GM12878 (cell line): ENCODE results near the gene DVL2. TPM values are rescaled to one million over a fixed set of nuclear protein-coding genes. Genes with fewer than 3 reads are reported as not detected.
A peak's percentile ranks its signal among the peaks of the same experiment; 100 is the strongest.

Source experiments
- ATAC-seq: fragments of 200-7000 bp; cut with Tn5 transposase; 3 replicates; pipeline ENCODE4 v1.9.1; 2020; ENCODE audit warnings: mild to moderate bottlenecking, moderate library complexity
- BruUV-seq: library from RNA; stranded (reverse); fragments of 400-500 nt; replicated peaks from 2 replicates; lab custom pipeline; 2021; lab: Mats Ljungman, UMichigan
- CTCF ChIA-PET: fragments of 300-600 bp; sonication (Branson Sonifier 250); formaldehyde crosslinking; extraction: SDS; loops from one replicate; lab custom pipeline; 2021; ENCODE audit warnings: inconsistent platforms; lab: Yijun Ruan, JAX
- POLR2A ChIA-PET: fragments of 350-600 bp; formaldehyde crosslinking; extraction: SDS; loops from one replicate; lab custom pipeline; 2021; ENCODE audit warnings: inconsistent platforms; lab: Charles Lee
- RAD21 ChIA-PET: fragments of 300-600 bp; sonication (Branson Sonifier 250); formaldehyde crosslinking; loops from one replicate; lab custom pipeline; 2023; ENCODE audit warnings: antibody characterized with exemption; ENCODE audit not compliant: unreplicated experiment; lab: Charles Lee
- SMC1A ChIA-PET: fragments of 300-600 bp; sonication (Branson Sonifier 250); formaldehyde crosslinking; loops from one replicate; lab custom pipeline; 2023; ENCODE audit not compliant: unreplicated experiment, uncharacterized antibody; lab: Charles Lee
- DNase-seq: peaks from one replicate; pipeline ENCODE4 v3.0.0-alpha.2; 2011; ENCODE audit warnings: low read depth, low spot score
- FAIRE-seq: peaks from 3 replicates; lab custom pipeline; 2011; peaks lifted over from hg19 to GRCh38; lab: Jason Lieb, UNC
- H2AFZ ChIP-seq: 2 replicates; pipeline ENCODE4 v1.6.0; 2011; ENCODE audit warnings: low read depth, low read length, control low read depth; ENCODE audit not compliant: control insufficient read depth
- H3K27ac ChIP-seq: 2 replicates; pipeline ENCODE4 v1.5.1; 2011; ENCODE audit warnings: control low read depth; ENCODE audit not compliant: control insufficient read depth, insufficient read depth
- H3K27me3 ChIP-seq, 2 experiments: replicated peaks in 1 of 2; 2 replicates each; pipeline versions ENCODE4 v1.6.0 to v1.6.1; 2011; ENCODE audit warnings: low read length in 1 of 2; ENCODE audit not compliant: control insufficient read depth in 2 of 2, insufficient read depth in 2 of 2
- H3K36me3 ChIP-seq, 2 experiments: 2 replicates each; pipeline ENCODE4 v1.5.1; 2011; ENCODE audit warnings: low read length in 1 of 2; ENCODE audit not compliant: control insufficient read depth in 2 of 2, insufficient read depth in 2 of 2
- H3K4me1 ChIP-seq: 2 replicates; pipeline ENCODE4 v1.6.1; 2011; ENCODE audit warnings: mild to moderate bottlenecking, low read length, moderate library complexity, mixed read lengths; ENCODE audit not compliant: control insufficient read depth, insufficient read depth
- H3K4me2 ChIP-seq: 2 replicates; pipeline ENCODE4 v1.6.0; 2011; ENCODE audit warnings: control low read depth; ENCODE audit not compliant: control insufficient read depth, insufficient read depth
- H3K4me3 ChIP-seq: fragments of 200-600 bp; sonication (generic); 2 replicates; pipeline ENCODE4 v1.5.1; 2016
- H3K79me2 ChIP-seq: 2 replicates; pipeline ENCODE4 v1.6.0; 2011; ENCODE audit warnings: low read length; ENCODE audit not compliant: control insufficient read depth, insufficient read depth
- H3K9ac ChIP-seq: 2 replicates; pipeline ENCODE4 v1.8.0; 2011; ENCODE audit warnings: low read length, control low read depth, mixed read lengths; ENCODE audit not compliant: control insufficient read depth, insufficient read depth
- H3K9me3 ChIP-seq: replicated peaks from 3 replicates; pipeline ENCODE4 v1.5.1; 2011; ENCODE audit warnings: mild to moderate bottlenecking, low read length; ENCODE audit not compliant: control insufficient read depth, insufficient read depth
- H4K20me1 ChIP-seq: 2 replicates; pipeline ENCODE4 v1.6.0; 2011; ENCODE audit not compliant: control insufficient read depth, insufficient read depth
- ATF7 ChIP-seq: fragments of 450-650 bp; IDR thresholded peaks from 2 replicates; pipeline ENCODE4 v1.6.1; 2016; ENCODE audit warnings: low read depth, mild to moderate bottlenecking
- BCL11A ChIP-seq: IDR thresholded peaks from 2 replicates; pipeline ENCODE4 v1.6.1; 2011; ENCODE audit warnings: low read depth, low read length
- CHD4 ChIP-seq: fragments of 200-600 bp; sonication (generic); IDR thresholded peaks from 2 replicates; pipeline ENCODE4 v1.6.1; 2016; ENCODE audit warnings: mild to moderate bottlenecking
- E4F1 ChIP-seq: fragments of 450-650 bp; IDR thresholded peaks from 2 replicates; pipeline ENCODE4 v1.6.1; 2018; ENCODE audit warnings: borderline replicate concordance, mild to moderate bottlenecking; ENCODE audit not compliant: partially characterized antibody
- FOXK2 ChIP-seq: fragments of 450-650 bp; IDR thresholded peaks from 2 replicates; pipeline ENCODE4 v1.6.1; 2017; ENCODE audit warnings: mild to moderate bottlenecking, moderate library complexity
- FOXM1 ChIP-seq: IDR thresholded peaks from 2 replicates; pipeline ENCODE4 v1.6.1; 2012; ENCODE audit warnings: low read depth, mild to moderate bottlenecking, inconsistent platforms, low read length, moderate library complexity
- MEF2B ChIP-seq: fragments of 450-650 bp; IDR thresholded peaks from 2 replicates; pipeline ENCODE4 v1.6.1; 2018; ENCODE audit warnings: mild to moderate bottlenecking, moderate library complexity; ENCODE audit not compliant: partially characterized antibody, poor library complexity, severe bottlenecking
- POLR2A ChIP-seq: IDR thresholded peaks from 2 replicates; pipeline ENCODE4 v1.6.1; 2011; ENCODE audit warnings: low read depth, mild to moderate bottlenecking, low read length
- REST ChIP-seq: IDR thresholded peaks from 2 replicates; pipeline ENCODE4 v1.6.1; 2012; ENCODE audit warnings: mild to moderate bottlenecking, low read depth, low read length
- SMC3 ChIP-seq: IDR thresholded peaks from 2 replicates; pipeline ENCODE4 v1.6.1; 2011; ENCODE audit warnings: low read length, improper control_type of control experiment, borderline replicate concordance
- SREBF2 ChIP-seq: IDR thresholded peaks from 2 replicates; pipeline ENCODE4 v1.6.1; 2012; ENCODE audit warnings: mild to moderate bottlenecking, low read length
- ZNF207 ChIP-seq: fragments of 450-650 bp; IDR thresholded peaks from 2 replicates; pipeline ENCODE4 v1.6.1; 2014; ENCODE audit warnings: antibody characterized with exemption, mild to moderate bottlenecking, borderline replicate concordance
- WGBS: methylation state at CpG from one replicate; pipeline ENCODE4 v1.1.6; 2016; ENCODE audit warnings: low lambda C conversion rate; ENCODE audit not compliant: insufficient replicate concordance, insufficient coverage; ENCODE audit errors: missing lambda C conversion rate; 5-methylcytosine and 5-hydroxymethylcytosine counted together
- in situ Hi-C: fragments of 300-500 bp; cut with MboI; formaldehyde crosslinking; loops from 9 replicates; pipeline ENCODE4 v1.14.3; 2018; ENCODE audit warnings: mixed read lengths
- intact Hi-C: fragments of 100-400 bp; cut with micrococcal nuclease; formaldehyde crosslinking; loops from one replicate; pipeline ENCODE4 v1.14.2; 2022; ENCODE audit not compliant: unreplicated experiment
- polyA plus RNA-seq, 11 experiments: library from polyadenylated mRNA; depleted of rRNA in 4 of 11; unstranded in 6 of 11; stranded (reverse) in 5 of 11; fragments of >200 nt; fragmentation: Nextera tagmentation in 4 of 11; fragmentation: Illumina TruSeq in 1 of 11; extraction: Ambion mirVana in 4 of 11; extraction: Trizol in 1 of 11; gene quantifications; 1 replicate in 1 of 11; 2 replicates in 10 of 11; pipeline versions ENCODE4 v1.2.1 to v1.2.3, GENCODE V29; 2011 to 2016; ENCODE audit warnings: inconsistent platforms in 2 of 11, missing spikeins in 2 of 11, low read depth in 1 of 11
- total RNA-seq, 4 experiments: library from RNA; depleted of rRNA in 3 of 4; stranded (reverse); fragments of >200 nt in 3 of 4; fragmentation: Illumina TruSeq in 1 of 4; extraction: Trizol in 1 of 4; gene quantifications; 2 replicates each; pipeline versions ENCODE4 v1.2.1 to v1.2.3, GENCODE V29; 2013 to 2021

Gene DVL2
- total and polyA plus RNA-seq, 10 of the 15 experiments (the other 5 are each of a cell fraction or from before 2014, with no cell fraction given) = 0.97 to 44.8 (median 23.2) TPM

- RAD21 ChIA-PET = no interaction called here
- intact Hi-C loops = no loop called here
- ATAC-seq (peak; percentile 48), DNase-seq (no peak)
- H3K36me3 ChIP-seq = peaks cover 0 to 8% of the 10 kb centered on the region in 2 experiments; a peak in 2 of 4 replicates
- BruUV-seq = no TSS peak
- peaks cover 3 to 5% of the 10 kb centered on the region in 2 experiments; a peak in 2 of 4 replicates for H3K27me3 ChIP-seq
- SMC1A ChIA-PET = no interaction called here
- peak overlapping the region; percentile 43 for H3K9ac ChIP-seq
- H2AFZ ChIP-seq = peak overlapping the region; percentile 65
- H3K27ac ChIP-seq = no peak overlapping the region
- H3K79me2 ChIP-seq = no peaks in the 10 kb centered on the region
- POLR2A ChIA-PET = no interaction called here
- TF ChIP-seq POLR2A = peak; percentile 69
- no peak for TF ChIP-seq E4F1
- TF ChIP-seq, all 136 proteins: peak for 1
- WGBS = 8% methylated on average over 38 of the region's 54 CpGs
- Histone ChIP-seq H3K9me3 (no peaks in the 10 kb centered on the region), H3K4me3 (peak overlapping the region; percentile 64), H4K20me1 (no peaks in the 10 kb centered on the region), H3K4me2 (peak overlapping the region; percentile 86), H3K4me1 (peaks cover 17% of the 10 kb centered on the region)
- in situ Hi-C loops = no loop called here
- no peak for FAIRE-seq
- CTCF ChIA-PET = no interaction called here
Measured at GRCh38 chr17:7260651-7261378, 26.5 kb upstream of the DVL2 start.

GRCh38 chr17:7260151-7260550 is 25.8 kb upstream of the DVL2 start:
- ChIA-PET SMC1A (no interaction called here), RAD21 (no interaction called here), CTCF (interaction anchor here (0.7 kb wide), 1 partner anchor 22 kb away, joined by 3 read pairs; no protein-coding TSS in a partner anchor), POLR2A (no interaction called here)
- Histone ChIP-seq H3K9me3 (no peaks in the 10 kb centered on the region), H3K79me2 (no peaks in the 10 kb centered on the region), H3K27me3 (peaks cover 3 to 5% of the 10 kb centered on the region in 2 experiments; a peak in 2 of 4 replicates), H3K9ac (no peak overlapping the region), H3K36me3 (peaks cover 0 to 8% of the 10 kb centered on the region in 2 experiments; a peak in 2 of 4 replicates), H2AFZ (no peak overlapping the region), H4K20me1 (no peaks in the 10 kb centered on the region), H3K4me3 (no peak overlapping the region), H3K4me2 (no peak overlapping the region), H3K27ac (no peak overlapping the region), H3K4me1 (peaks cover 17% of the 10 kb centered on the region)
- no peak for FAIRE-seq
- in situ Hi-C loops (no loop called here), intact Hi-C loops (no loop called here)
- no peak for DNase-seq
- 82% methylated on average over 4 of the region's 4 CpGs for WGBS
- no TSS peak for BruUV-seq
- ATAC-seq = no peak
- TF ChIP-seq FOXM1 = no peak
- TF ChIP-seq ATF7 = no peak
- TF ChIP-seq MEF2B = no peak
- no peak for TF ChIP-seq CHD4
- no peak for TF ChIP-seq ZNF207
- TF ChIP-seq FOXK2 = no peak
- no peak for TF ChIP-seq REST
- TF ChIP-seq SREBF2 = no peak
- no peak for TF ChIP-seq SMC3
- TF ChIP-seq BCL11A = no peak
